Stimulated activated CD8-positive, alpha-beta memory T cell treated with anti-CD3 and anti-CD28 coated beads, Interleukin-7, amount 100 ng/mL, for 4 hours (primary cell): ENCODE results near the gene TMX2.
A peak's percentile ranks its signal among the peaks of the same experiment; 100 is the strongest.
"Not testable (repeated sequence)": the region's sequence is repeated elsewhere in the genome, so short reads cannot be mapped to it uniquely, and the experiment has no call there.

Source experiments
- DNase-seq, 2 donors: peaks; one replicate each; pipeline ENCODE4 v3.0.0-alpha.2; 2020; ENCODE audit warnings: low read depth in 2 of 2

TMX2 gene

DNA sequence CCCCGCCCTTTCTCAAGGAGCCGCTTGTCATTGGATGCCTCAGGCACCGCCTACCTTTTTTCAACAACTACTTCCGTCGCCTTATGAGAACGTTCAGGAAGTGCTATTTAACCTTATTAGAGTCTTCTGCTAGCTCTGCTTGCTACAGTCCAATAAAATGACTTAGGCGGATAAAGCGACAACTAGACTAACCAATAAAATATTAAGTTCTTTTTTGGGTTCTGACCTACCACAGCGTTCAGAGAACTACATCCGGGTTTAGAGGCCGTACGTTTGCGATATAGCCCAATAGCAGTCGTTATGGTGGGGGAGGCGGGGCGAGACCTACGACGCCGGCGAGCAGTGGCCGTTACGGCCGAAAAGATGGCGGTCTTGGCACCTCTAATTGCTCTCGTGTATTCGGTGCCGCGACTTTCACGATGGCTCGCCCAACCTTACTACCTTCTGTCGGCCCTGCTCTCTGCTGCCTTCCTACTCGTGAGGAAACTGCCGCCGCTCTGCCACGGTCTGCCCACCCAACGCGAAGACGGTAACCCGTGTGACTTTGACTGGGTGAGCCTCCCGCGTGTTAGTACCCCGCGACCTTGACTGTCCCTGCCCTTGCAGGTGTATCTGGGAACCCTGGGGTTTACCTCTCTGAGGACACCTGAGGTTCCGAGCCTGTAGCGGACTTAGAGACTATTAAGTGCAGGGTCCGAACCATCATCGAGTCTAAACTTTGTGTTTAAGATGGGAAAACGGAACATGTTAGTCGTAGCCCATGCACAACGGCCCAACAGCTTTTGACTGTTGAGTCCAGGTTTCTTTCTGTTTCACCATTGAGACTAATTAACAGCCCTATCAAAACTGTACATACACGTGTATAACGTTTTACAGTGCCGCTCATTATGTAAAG lies at the start of gene TMX2:
Gene TMX2 (plus strand): TSS at position 338 of the 895 bp plus-strand sequence. CDS start 26 bp downstream, at position 364.
- DNase-seq: peak; percentile 83 to 86

DNA sequence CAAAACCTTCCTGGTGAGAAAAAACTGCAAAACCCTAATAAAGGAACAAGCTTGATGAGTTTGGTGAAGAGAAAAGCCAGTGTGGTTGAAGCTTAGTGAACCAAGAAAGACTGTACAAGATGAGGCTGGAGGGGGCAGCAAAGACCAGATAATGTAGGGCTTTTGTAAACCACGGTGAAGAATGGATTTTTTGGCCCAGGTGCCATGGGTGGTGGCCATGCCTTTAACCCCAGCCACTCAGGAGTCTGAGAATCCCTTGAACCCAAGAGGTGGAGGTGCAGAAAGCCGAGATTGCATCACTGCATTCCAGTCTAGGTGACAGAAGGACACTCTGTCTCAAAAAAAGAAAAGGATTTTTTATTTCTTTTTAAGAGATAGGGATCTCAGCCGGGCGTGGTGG lies 49.5 kb upstream of the TMX2 start:
- no peak for DNase-seq

- no peak for DNase-seq
Measured at GRCh38 chr11:57663975-57664374, 48.4 kb upstream of the TMX2 start.

GRCh38 chr11:57667117-57667735 lies 45.2 kb upstream of the TMX2 start:
- peak; percentile 92 to 95 for DNase-seq

DNA sequence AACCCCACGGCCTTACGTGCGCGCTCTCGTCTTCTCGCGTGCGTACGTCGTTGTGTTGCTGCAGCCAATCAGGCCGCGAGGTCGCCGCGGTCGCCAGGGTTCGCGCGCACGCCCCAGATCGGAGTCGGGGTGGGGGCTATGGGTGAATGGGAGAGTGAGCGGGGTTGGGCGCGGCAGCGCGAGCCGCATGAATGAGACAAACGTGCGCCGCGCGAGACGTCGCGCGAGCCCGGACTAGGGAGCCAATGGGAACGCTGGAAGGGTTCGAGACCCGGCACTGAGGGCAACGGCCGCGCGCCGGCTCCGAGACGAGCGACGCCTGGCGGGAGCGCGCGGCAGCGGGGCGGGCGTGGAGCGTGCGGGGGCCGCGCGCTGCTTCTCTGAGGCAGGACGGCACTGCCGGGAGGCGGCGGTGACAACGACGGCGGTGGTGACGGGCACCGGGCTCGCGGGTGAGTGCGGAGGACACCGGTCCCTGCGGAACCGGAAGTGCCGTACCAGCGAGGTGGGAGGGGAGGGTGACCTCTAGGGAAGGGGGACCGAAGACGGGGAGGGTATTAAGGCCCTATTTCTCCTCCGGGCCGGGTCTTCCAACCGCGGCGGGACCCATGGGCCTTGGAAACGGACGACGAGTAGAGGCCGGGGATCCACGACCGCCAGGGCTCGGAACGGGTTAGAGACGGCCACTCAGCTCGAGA lies 44.5 kb upstream of the TMX2 start, which contains the start of gene ZDHHC5:
Gene ZDHHC5 (plus strand): TSS at position 379 of the 698 bp plus-strand sequence. CDS start 4,977 bp downstream, outside the sequence.
- DNase-seq: peak; percentile 99 to 100

DNA sequence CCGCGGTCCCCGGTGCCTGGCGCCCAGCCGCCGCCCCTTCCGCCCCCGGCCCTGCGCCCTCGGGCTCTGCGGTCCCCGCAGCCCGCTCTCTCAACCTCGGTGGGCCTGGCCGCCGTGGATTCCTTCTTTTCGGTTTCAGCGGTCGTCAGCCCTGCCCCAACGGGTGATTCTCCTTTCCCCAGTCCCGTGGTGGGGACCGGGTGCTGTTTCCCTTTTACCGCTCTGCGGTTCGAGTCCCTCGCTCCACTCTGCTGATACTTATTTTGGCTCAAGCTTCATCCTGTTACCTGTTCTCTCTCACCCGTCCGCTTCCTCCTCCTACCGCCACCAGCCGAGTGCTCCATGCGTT lies 44.0 kb upstream of the TMX2 start:
- DNase-seq: no peak

DNA sequence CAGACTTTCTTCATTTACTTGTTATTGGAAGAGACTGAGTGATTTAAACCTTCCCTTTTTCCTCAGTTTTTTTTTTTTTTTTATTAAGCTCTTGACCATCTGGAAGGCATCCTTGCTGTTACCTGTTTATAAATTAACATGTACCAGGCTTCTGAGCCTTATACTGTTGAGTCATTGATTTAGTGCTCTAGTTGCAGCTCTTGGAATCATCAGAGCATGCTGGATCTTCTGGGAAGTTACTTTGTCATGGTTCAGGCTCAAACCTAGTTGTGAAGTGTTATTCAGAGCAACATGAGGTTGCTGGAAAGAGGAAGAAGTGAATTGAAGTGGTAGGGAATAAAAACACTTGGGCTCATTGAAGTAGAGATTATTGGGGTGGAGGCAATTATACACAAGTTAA lies 38.1 kb upstream of the TMX2 start:
- DNase-seq: no peak

GRCh38 chr11:57675176-57675941 lies 37.0 kb upstream of the TMX2 start:
- DNase-seq: no peak

DNA sequence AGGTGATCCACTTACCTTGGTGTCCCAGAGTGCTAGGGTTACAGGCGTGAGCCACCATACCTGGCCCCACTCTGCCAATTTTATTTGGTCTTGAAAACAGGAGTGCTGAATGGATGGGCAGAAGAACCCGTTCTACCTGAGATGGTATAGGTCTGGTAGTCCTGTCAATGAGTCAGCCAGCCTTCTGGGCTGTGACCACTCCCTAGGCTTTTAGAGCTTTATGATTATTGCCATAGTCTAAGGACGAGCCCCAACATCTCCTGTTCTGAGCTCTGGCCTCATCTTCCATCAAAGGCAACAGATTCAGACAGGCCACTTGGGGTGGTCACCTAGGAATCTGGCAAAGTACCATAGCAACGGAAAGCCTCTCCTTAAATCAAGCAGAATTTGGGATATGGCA lies 33.0 kb upstream of the TMX2 start:
- no peak for DNase-seq

- no peak for DNase-seq
Measured at GRCh38 chr11:57680552-57680874, 31.9 kb upstream of the TMX2 start.

- DNase-seq: no peak
Measured at GRCh38 chr11:57681168-57681567, 31.2 kb upstream of the TMX2 start.

GRCh38 chr11:57690474-57690873 lies 21.9 kb upstream of the TMX2 start:
- DNase-seq: not testable (repeated sequence)

GRCh38 chr11:57698843-57699365 lies 13.5 kb upstream of the TMX2 start:
- DNase-seq: no peak

DNA sequence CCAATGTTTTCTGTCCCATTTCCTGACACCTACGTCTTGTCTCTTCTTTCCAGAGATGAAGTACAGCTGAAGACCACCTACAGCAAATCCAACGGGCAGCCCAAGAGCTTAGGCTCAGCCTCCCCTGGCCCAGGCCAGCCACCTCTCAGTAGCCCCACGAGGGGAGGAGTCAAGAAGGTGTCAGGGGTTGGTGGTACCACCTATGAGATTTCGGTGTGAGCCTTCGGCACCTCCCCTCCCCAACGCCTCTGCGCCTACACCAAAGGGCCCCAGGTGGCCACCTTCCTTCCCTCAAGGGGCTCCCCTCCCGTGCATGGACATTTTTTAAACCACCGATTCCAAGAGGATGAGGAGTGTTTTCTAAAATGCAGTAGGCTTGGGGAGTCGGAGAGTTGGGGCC lies 12.6 kb upstream of the TMX2 start:
- no peak for DNase-seq

- DNase-seq: no peak
Measured at GRCh38 chr11:57700425-57700824, 12.0 kb upstream of the TMX2 start.

GRCh38 chr11:57703341-57703740 lies 9.1 kb upstream of the TMX2 start:
- DNase-seq: no peak

- no peak for DNase-seq
Measured at GRCh38 chr11:57704932-57705331, 7.5 kb upstream of the TMX2 start.

- DNase-seq: not testable (repeated sequence)
Measured at GRCh38 chr11:57705432-57705831, 7.0 kb upstream of the TMX2 start.

DNA sequence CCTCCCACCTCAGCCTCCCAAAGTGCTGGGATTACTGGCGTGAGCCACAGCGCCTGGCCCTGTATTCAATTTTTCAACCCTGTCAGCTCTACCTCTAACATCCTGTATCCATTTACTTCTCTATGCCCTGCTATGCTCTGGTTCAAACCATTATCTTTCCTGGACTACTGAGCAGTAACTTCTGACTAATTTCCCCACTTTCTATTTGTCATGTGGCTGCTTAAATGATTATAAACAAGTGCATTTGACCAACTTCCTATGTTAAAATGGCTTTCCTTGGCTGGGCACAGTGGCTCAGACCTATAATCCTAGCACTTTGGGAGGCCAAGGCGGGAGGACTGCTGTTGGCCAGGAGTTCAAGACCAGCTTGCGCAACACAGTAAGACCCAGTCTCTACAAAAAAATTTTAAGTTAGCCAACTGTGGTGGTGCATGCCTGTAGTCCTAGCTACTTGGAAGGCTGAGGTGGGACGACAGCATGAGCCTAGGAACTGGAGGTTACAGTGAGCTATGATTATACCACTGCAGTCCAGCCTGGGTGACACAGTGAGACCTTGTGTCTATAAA lies 2.5 kb upstream of the TMX2 start:
- no peak for DNase-seq

GRCh38 chr11:57711414-57712255 lies 758 bp upstream of the TMX2 start, which contains the start of gene MED19:
Gene MED19, minus strand, starts transcription at chr11:57712215. Its CDS starts 36 bp downstream, at chr11:57712179.
- DNase-seq: peak; percentile 52 to 61
